ENCODE results near the gene MPRIP.

MPRIP gene

GRCh38 chr17:17034026-17034425, 8.2 kb upstream of the MPRIP start:
- H3K9ac ChIP-seq (ENCODE audit: low read depth, low read length), result no peak overlapping the region
- H3K4me1 ChIP-seq (ENCODE audit: insufficient read depth, low read length), result peaks cover 12% of the 10 kb centered on the region
- H3K4me3 ChIP-seq (ENCODE audit: low read length), result no peak overlapping the region
- H3K9me3 ChIP-seq (ENCODE audit: insufficient read depth, low read depth, low read length), result no peaks in the 10 kb centered on the region
- no peaks in the 10 kb centered on the region for H3K36me3 ChIP-seq (ENCODE audit: insufficient read depth, low read length)
- no peak overlapping the region for H3K27ac ChIP-seq (ENCODE audit: low read depth, low read length)
- H3K27me3 ChIP-seq (ENCODE audit: insufficient read depth, low read length), result no peaks in the 10 kb centered on the region

DNA sequence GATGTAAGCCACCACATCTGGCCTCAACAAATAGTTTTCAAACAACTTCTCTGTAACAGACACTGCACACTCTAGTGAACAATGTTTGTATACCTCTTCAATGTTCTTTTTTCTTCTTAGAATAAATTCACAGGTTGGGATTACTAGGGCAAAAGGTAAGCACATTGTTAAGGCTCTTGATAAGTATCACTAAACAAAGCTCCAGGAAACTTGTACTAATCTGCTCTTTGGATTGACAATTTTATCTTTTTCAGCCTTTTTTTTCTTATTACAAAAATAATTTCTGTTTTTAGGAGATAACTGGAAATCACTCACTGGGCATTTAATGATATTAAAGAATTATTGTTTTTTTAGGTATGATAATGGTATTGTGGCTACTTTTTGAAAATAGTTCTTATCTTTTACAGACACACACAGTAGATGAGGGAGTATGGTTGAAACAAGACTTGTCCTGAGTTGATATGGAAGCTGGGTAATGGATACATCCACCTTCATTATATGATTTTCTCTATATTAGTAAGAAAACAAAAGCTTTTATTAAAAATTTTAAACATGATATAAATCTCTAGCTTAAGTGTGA, 7.7 kb upstream of the MPRIP start:
- no peaks in the 10 kb centered on the region for H3K9me3 ChIP-seq (ENCODE audit: insufficient read depth, low read depth, low read length)
- no peak overlapping the region for H3K4me3 ChIP-seq (ENCODE audit: low read length)
- no peaks in the 10 kb centered on the region for H3K36me3 ChIP-seq (ENCODE audit: insufficient read depth, low read length)
- peaks cover 7% of the 10 kb centered on the region for H3K4me1 ChIP-seq (ENCODE audit: insufficient read depth, low read length)
- H3K9ac ChIP-seq (ENCODE audit: low read depth, low read length), result no peak overlapping the region
- H3K27ac ChIP-seq (ENCODE audit: low read depth, low read length), result no peak overlapping the region
- no peaks in the 10 kb centered on the region for H3K27me3 ChIP-seq (ENCODE audit: insufficient read depth, low read length)

- H3K4me3 ChIP-seq (ENCODE audit: low read length), result no peak overlapping the region
- WGBS, result 72% methylated on average over 6 of the region's 6 CpGs
These were observed 6.8 kb upstream of the MPRIP start for GRCh38 chr17:17035490-17035889.

DNA sequence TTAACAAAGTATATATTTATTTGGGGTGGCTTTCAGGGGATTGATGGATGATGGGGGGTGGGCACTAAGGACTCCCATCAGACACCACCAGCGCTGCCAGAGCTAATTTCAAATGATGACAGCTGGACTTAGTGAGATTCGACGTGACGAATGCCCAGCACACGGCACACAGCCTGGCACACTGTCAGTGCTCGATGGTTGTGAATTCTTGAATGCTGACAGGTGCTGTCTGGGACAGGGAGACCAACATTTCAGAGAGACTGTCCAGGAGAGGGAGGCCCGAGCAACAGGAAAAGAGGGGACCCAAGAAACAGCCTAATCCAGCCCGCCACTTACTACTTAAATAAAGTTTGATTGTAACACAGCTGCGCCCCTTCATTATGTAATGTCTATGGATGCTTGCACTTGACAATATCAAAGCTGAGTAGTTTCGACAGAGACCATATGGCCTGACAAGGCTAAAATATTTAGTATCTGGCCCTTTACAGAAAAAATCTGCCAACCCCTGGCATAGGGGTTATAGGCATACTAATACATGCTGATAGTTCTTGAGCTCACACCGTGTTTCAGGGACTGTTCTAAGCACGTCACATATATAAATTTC, 6.2 kb upstream of the MPRIP start:
- Histone ChIP-seq H3K9ac (ENCODE audit: low read depth, low read length) (no peak overlapping the region), H3K27ac (ENCODE audit: low read depth, low read length) (no peak overlapping the region), H3K4me3 (ENCODE audit: low read length) (no peak overlapping the region), H3K4me1 (ENCODE audit: insufficient read depth, low read length) (no peaks in the 10 kb centered on the region), H3K36me3 (ENCODE audit: insufficient read depth, low read length) (no peaks in the 10 kb centered on the region), H3K27me3 (ENCODE audit: insufficient read depth, low read length) (peaks cover 2% of the 10 kb centered on the region; the same call in 1 of the 2 replicates), H3K9me3 (ENCODE audit: insufficient read depth, low read depth, low read length) (no peaks in the 10 kb centered on the region)
- 94% methylated on average over 12 of the region's 12 CpGs for WGBS

More at GRCh38 chr17:17035490-17035889, 6.8 kb upstream of the MPRIP start:
- H3K9me3 ChIP-seq (ENCODE audit: insufficient read depth, low read depth, low read length), result no peaks in the 10 kb centered on the region
- no peaks in the 10 kb centered on the region for H3K27me3 ChIP-seq (ENCODE audit: insufficient read depth, low read length)
- H3K27ac ChIP-seq (ENCODE audit: low read depth, low read length), result no peak overlapping the region
- H3K9ac ChIP-seq (ENCODE audit: low read depth, low read length), result no peak overlapping the region
- no peaks in the 10 kb centered on the region for H3K4me1 ChIP-seq (ENCODE audit: insufficient read depth, low read length)
- H3K36me3 ChIP-seq (ENCODE audit: insufficient read depth, low read length), result no peaks in the 10 kb centered on the region

GRCh38 chr17:17036524-17036998, 5.7 kb upstream of the MPRIP start:
- peaks cover 5% of the 10 kb centered on the region; the same call in 1 of the 2 replicates for H3K27me3 ChIP-seq (ENCODE audit: insufficient read depth, low read length)
- WGBS, result 91% methylated on average over 10 of the region's 10 CpGs
- no peak overlapping the region for H3K27ac ChIP-seq (ENCODE audit: low read depth, low read length)
- no peaks in the 10 kb centered on the region for H3K9me3 ChIP-seq (ENCODE audit: insufficient read depth, low read depth, low read length)
- H3K9ac ChIP-seq (ENCODE audit: low read depth, low read length), result no peak overlapping the region
- H3K4me3 ChIP-seq (ENCODE audit: low read length), result no peak overlapping the region
- H3K4me1 ChIP-seq (ENCODE audit: insufficient read depth, low read length), result no peaks in the 10 kb centered on the region
- H3K36me3 ChIP-seq (ENCODE audit: insufficient read depth, low read length), result no peaks in the 10 kb centered on the region

GRCh38 chr17:17039911-17040310, 2.3 kb upstream of the MPRIP start:
- no peaks in the 10 kb centered on the region for H3K9me3 ChIP-seq (ENCODE audit: insufficient read depth, low read depth, low read length)
- no peaks in the 10 kb centered on the region for H3K36me3 ChIP-seq (ENCODE audit: insufficient read depth, low read length)
- peaks cover 5% of the 10 kb centered on the region; the same call in 1 of the 2 replicates for H3K27me3 ChIP-seq (ENCODE audit: insufficient read depth, low read length)
- peaks cover 14% of the 10 kb centered on the region for H3K4me1 ChIP-seq (ENCODE audit: insufficient read depth, low read length)
- no peak overlapping the region for H3K4me3 ChIP-seq (ENCODE audit: low read length)
- H3K9ac ChIP-seq (ENCODE audit: low read depth, low read length), result no peak overlapping the region
- no peak overlapping the region for H3K27ac ChIP-seq (ENCODE audit: low read depth, low read length)
- 90% methylated on average over 6 of the region's 6 CpGs for WGBS

DNA sequence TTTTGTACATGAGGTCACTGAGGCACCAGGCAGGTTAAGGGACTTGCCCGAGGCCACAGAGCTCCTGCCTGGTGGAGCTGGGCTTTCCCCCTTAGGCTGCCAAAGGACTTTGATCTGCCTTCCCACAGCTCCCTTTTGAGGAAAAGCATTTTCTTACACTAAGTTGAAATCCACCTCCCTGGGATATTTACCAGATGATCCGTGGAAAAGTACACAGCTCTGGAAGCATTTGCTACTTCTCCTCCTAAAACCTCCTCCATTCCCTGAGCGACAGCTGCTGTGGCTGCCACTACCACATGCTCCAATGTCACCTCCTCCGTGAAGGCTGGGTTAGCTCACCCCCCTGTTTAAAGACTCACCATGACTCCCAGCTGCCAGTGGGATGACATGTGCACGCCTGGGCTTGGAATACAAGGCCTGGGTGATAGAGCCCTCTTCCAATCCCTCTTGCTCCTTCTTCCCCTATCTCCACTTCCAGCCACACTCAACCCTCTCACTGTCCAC, 1.2 kb upstream of the MPRIP start:
- WGBS, result 55% methylated on average over 5 of the region's 5 CpGs
- H3K36me3 ChIP-seq (ENCODE audit: insufficient read depth, low read length), result no peaks in the 10 kb centered on the region
- no peak overlapping the region for H3K27ac ChIP-seq (ENCODE audit: low read depth, low read length)
- peaks cover 17% of the 10 kb centered on the region for H3K4me1 ChIP-seq (ENCODE audit: insufficient read depth, low read length)
- H3K9me3 ChIP-seq (ENCODE audit: insufficient read depth, low read depth, low read length), result no peaks in the 10 kb centered on the region
- no peak overlapping the region for H3K9ac ChIP-seq (ENCODE audit: low read depth, low read length)
- H3K4me3 ChIP-seq (ENCODE audit: low read length), result no peak overlapping the region
- peaks cover 5% of the 10 kb centered on the region; the same call in 1 of the 2 replicates for H3K27me3 ChIP-seq (ENCODE audit: insufficient read depth, low read length)

GRCh38 chr17:17041571-17042383, 480 bp upstream of the MPRIP start:
- 2% methylated on average over 44 of the region's 44 CpGs for WGBS
- H3K4me3 ChIP-seq (ENCODE audit: low read length), result peak overlapping the region; percentile 53

DNA sequence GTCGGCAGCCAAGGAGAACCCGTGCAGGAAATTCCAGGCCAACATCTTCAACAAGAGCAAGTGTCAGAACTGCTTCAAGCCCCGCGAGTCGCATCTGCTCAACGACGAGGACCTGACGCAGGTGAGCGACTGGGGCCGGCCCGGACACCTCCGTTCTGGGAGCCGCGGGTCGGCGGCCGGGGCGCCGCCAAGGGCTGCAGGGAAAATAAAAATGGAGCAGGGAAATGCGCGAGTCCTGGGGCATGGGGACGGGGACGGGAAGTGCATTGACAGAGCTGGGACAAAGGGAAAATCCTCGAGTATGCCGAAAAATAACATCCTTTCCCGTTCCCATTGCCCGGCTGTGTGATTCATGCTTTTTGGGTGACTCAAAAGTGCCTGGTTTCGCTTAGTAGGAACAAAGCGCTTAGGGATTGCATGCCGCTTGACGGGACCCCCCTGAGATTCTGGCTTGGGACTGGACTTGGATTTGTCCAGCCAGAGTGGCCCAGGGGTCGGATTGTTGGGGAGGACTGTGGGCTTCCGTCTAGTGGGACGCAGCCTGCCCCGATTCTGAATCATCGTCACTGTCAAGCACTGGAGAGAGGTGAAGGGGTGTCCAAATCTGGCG, 699 bp downstream of the MPRIP start:
- Histone ChIP-seq H3K36me3 (ENCODE audit: insufficient read depth, low read length) (no peaks in the 10 kb centered on the region), H3K4me1 (ENCODE audit: insufficient read depth, low read length) (peaks cover 17% of the 10 kb centered on the region), H3K27me3 (ENCODE audit: insufficient read depth, low read length) (peaks cover 5% of the 10 kb centered on the region; the same call in 1 of the 2 replicates), H3K9ac (ENCODE audit: low read depth, low read length) (peak overlapping the region; percentile 58), H3K9me3 (ENCODE audit: insufficient read depth, low read depth, low read length) (0 out of 2 replicates have a peak, but pooled peaks cover 3% of the 10 kb centered on the region), H3K27ac (ENCODE audit: low read depth, low read length) (no peak overlapping the region), H3K4me3 (ENCODE audit: low read length) (peak overlapping the region; percentile 73)
- 1% methylated on average over 37 of the region's 37 CpGs for WGBS

More at GRCh38 chr17:17041571-17042383, 480 bp upstream of the MPRIP start:
- H3K9ac ChIP-seq (ENCODE audit: low read depth, low read length), result no peak overlapping the region
- no peaks in the 10 kb centered on the region for H3K36me3 ChIP-seq (ENCODE audit: insufficient read depth, low read length)
- peaks cover 17% of the 10 kb centered on the region for H3K4me1 ChIP-seq (ENCODE audit: insufficient read depth, low read length)
- H3K27ac ChIP-seq (ENCODE audit: low read depth, low read length), result no peak overlapping the region
- peaks cover 5% of the 10 kb centered on the region; the same call in 1 of the 2 replicates for H3K27me3 ChIP-seq (ENCODE audit: insufficient read depth, low read length)
- 0 out of 2 replicates have a peak, but pooled peaks cover 3% of the 10 kb centered on the region for H3K9me3 ChIP-seq (ENCODE audit: insufficient read depth, low read depth, low read length)

DNA sequence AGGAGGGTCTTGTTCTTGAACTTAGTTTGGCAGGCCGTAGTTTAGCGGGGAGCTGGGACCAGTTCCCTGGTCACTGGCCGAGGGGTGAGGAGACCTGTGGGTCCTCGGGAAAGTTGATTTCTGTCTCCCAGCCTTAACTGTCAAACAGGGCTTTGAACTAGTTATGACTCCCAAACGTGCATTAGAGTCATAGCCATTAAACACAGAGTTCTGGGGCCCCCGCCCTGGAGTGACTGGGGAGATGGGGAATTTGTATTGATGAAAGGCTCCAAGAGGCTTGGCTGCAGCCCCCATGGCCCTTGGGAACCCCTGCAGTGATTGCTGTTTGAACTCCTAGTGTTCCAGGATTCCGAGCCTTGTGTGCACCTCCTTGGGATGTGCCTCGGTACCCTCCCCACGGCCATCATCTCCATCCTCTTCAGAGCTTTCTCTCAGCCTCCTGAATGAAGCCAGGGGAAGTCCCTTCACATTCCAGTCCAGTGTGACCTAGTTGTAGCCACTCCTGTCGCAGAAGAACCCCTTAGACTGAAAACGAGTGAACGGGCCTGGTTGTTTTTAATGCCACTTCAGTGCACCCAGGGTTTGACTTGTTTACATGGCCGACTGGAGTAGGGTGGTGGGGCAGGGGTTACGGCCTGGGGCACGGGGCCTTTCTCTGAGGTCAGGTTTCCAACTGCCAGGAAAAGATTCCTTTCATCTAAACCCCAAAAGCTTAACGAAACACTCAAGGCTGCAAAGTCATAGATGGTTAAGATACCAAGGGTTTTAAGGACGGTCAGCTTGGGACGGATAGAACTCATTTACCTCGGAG, 1.4 kb downstream of the MPRIP start:
- Histone ChIP-seq H3K27me3 (ENCODE audit: insufficient read depth, low read length) (peaks cover 5% of the 10 kb centered on the region; the same call in 1 of the 2 replicates), H3K9me3 (ENCODE audit: insufficient read depth, low read depth, low read length) (0 out of 2 replicates have a peak, but pooled peaks cover 3% of the 10 kb centered on the region), H3K4me1 (ENCODE audit: insufficient read depth, low read length) (peaks cover 17% of the 10 kb centered on the region), H3K36me3 (ENCODE audit: insufficient read depth, low read length) (no peaks in the 10 kb centered on the region), H3K4me3 (ENCODE audit: low read length) (peak overlapping the region; percentile 73), H3K27ac (ENCODE audit: low read depth, low read length) (no peak overlapping the region), H3K9ac (ENCODE audit: low read depth, low read length) (peak overlapping the region; percentile 58)
- 22% methylated on average over 19 of the region's 19 CpGs for WGBS

All from HUES64 (cell line).